HepG2 (cell line): ENCODE data around the gene STMN3. TPM values are rescaled to one million over a fixed set of nuclear protein-coding genes. Genes with fewer than 3 reads are reported as not detected.
"Not testable (repeated sequence)": the region's sequence is repeated elsewhere in the genome, so short reads cannot be mapped to it uniquely, and the experiment has no call there.

Experiments
- ATAC-seq: fragments of 200-7000 bp; cut with Tn5 transposase; 3 replicates; pipeline ENCODE4 v1.9.1; 2020; ENCODE audit warnings: mild to moderate bottlenecking, moderate library complexity
- BruUV-seq: library from RNA; stranded (reverse); fragments of 400-500 nt; replicated peaks from 2 replicates; lab custom pipeline; 2021; lab: Mats Ljungman, UMichigan
- CTCF ChIA-PET: fragments of 300-600 bp; formaldehyde crosslinking; extraction: SDS; loops from one replicate; lab custom pipeline; 2021; ENCODE audit warnings: low total read pairs, inconsistent platforms, low intra/inter-chr PET ratio; lab: Yijun Ruan, JAX
- POLR2A ChIA-PET: fragments of 350-600 bp; sonication (Branson Sonifier 250); formaldehyde crosslinking; loops from one replicate; lab custom pipeline; 2020; ENCODE audit warnings: antibody characterized with exemption, inconsistent platforms; lab: Yijun Ruan, JAX
- DNase-seq: peaks from one replicate; pipeline ENCODE4 v3.0.0-alpha.2; 2015; ENCODE audit warnings: low spot score
- FAIRE-seq: peaks from 3 replicates; lab custom pipeline; 2011; peaks lifted over from hg19 to GRCh38; lab: Jason Lieb, UNC
- H2AFZ ChIP-seq: one replicate; pipeline ENCODE4 v1.6.1; 2011; ENCODE audit warnings: low read length, inconsistent platforms
- H3K27ac ChIP-seq: fragments of 300-600 bp; 3 replicates; pipeline ENCODE4 v1.8.0; 2011; ENCODE audit warnings: mixed run types, mild to moderate bottlenecking, mixed read lengths, low read length, inconsistent platforms; ENCODE audit not compliant: insufficient read depth; ENCODE audit errors: extremely low read length
- H3K27me3 ChIP-seq, 2 experiments: fragments of 200-600 bp in 1 of 2; 2 replicates in 1 of 2; 3 replicates in 1 of 2; pipeline versions ENCODE4 v1.6.0 to v1.8.0; 2011; ENCODE audit warnings: low read length in 2 of 2, mild to moderate bottlenecking in 2 of 2, moderate library complexity in 2 of 2, inconsistent platforms in 1 of 2; ENCODE audit not compliant: insufficient read depth in 2 of 2, control insufficient read depth in 1 of 2
- H3K36me3 ChIP-seq, 2 experiments: fragments of 200-600 bp in 1 of 2; replicated peaks in 1 of 2; 2 replicates in 1 of 2; 3 replicates in 1 of 2; pipeline versions ENCODE4 v1.5.1 to v1.8.0; 2011; ENCODE audit warnings: low read length in 2 of 2, inconsistent platforms in 1 of 2; ENCODE audit not compliant: insufficient read depth in 2 of 2, control insufficient read depth in 1 of 2
- H3K4me1 ChIP-seq: 2 replicates; pipeline ENCODE4 v1.5.1; 2012; ENCODE audit warnings: low read length, inconsistent platforms; ENCODE audit not compliant: insufficient read depth
- H3K4me2 ChIP-seq: 2 replicates; pipeline ENCODE4 v1.6.0; 2011; ENCODE audit warnings: low read depth, low read length, inconsistent platforms
- H3K4me3 ChIP-seq, 3 experiments: fragments of 200-600 bp in 1 of 3; sonication (generic), shearing (Covaris generic) in 1 of 3; replicated peaks in 1 of 3; 2 replicates each; pipeline ENCODE4 v1.5.1; 2011 to 2016; ENCODE audit warnings: low read length in 3 of 3, inconsistent platforms in 2 of 3, low read depth in 2 of 3, mild to moderate bottlenecking in 2 of 3, control low read depth in 1 of 3, mixed read lengths in 1 of 3; ENCODE audit not compliant: insufficient read depth in 1 of 3
- H3K79me2 ChIP-seq: one replicate; pipeline ENCODE4 v1.6.1; 2011; ENCODE audit warnings: low read length, inconsistent platforms; ENCODE audit not compliant: insufficient read depth
- H3K9ac ChIP-seq: 2 replicates; pipeline ENCODE4 v1.6.0; 2011; ENCODE audit warnings: mild to moderate bottlenecking, low read depth, low read length, inconsistent platforms; ENCODE audit not compliant: insufficient read depth
- H3K9me3 ChIP-seq: 2 replicates; pipeline ENCODE4 v1.5.1; 2012; ENCODE audit warnings: mild to moderate bottlenecking, low read length
- H4K20me1 ChIP-seq: 2 replicates; pipeline ENCODE4 v1.6.0; 2011; ENCODE audit warnings: inconsistent platforms, mild to moderate bottlenecking, low read length, moderate library complexity; ENCODE audit not compliant: insufficient read depth
- CTCF ChIP-seq: sonication (generic); formaldehyde crosslinking; IDR thresholded peaks from 2 replicates; pipeline ENCODE4 v1.5.0; 2020; ENCODE audit warnings: mild to moderate bottlenecking, missing genetic modification reagents, moderate library complexity
- RAD21 ChIP-seq: fragments of 450-650 bp; formaldehyde crosslinking; IDR thresholded peaks from 2 replicates; pipeline ENCODE4 v1.5.0; 2020; ENCODE audit warnings: mild to moderate bottlenecking
- STAG1 ChIP-seq: sonication (generic); formaldehyde crosslinking; IDR thresholded peaks from 2 replicates; pipeline ENCODE4 v1.4.0; 2020; ENCODE audit warnings: missing genetic modification reagents
- ZBTB33 ChIP-seq: sonication (generic); formaldehyde crosslinking; IDR thresholded peaks from 2 replicates; pipeline ENCODE4 v1.4.0; 2020; ENCODE audit warnings: missing genetic modification reagents
- WGBS: methylation state at CpG from one replicate; pipeline ENCODE4 v1.1.6; 2017; ENCODE audit warnings: low lambda C conversion rate; 5-methylcytosine and 5-hydroxymethylcytosine counted together
- in situ Hi-C: cut with HindIII; loops from 2 replicates; pipeline ENCODE4 v1.10.0; 2017; ENCODE audit warnings: low pct_unique_long_range_greater_than_20kb; ENCODE audit not compliant: extremely low pct_ligation_motif_present
- intact Hi-C: fragments of 100-400 bp; cut with micrococcal nuclease; formaldehyde crosslinking; loops from one replicate; pipeline ENCODE4 v1.10.0; 2022; ENCODE audit not compliant: unreplicated experiment
- polyA plus RNA-seq, 8 experiments: library from polyadenylated mRNA; depleted of rRNA in 3 of 8; stranded (reverse) in 7 of 8; unstranded in 1 of 8; fragments of >200 nt; fragmentation: Illumina TruSeq in 4 of 8; extraction: Trizol in 4 of 8; gene quantifications; 2 replicates each; pipeline versions ENCODE4 v1.2.1 to v1.2.3, GENCODE V29; 2011 to 2016; ENCODE audit warnings: low read depth in 4 of 8, missing spikeins in 1 of 8, mixed read lengths in 1 of 8; ENCODE audit not compliant: insufficient read depth in 1 of 8
- total RNA-seq, 5 experiments: library from RNA; depleted of rRNA; stranded (reverse); fragments of >200 nt; fragmentation: Illumina TruSeq; extraction: Trizol; gene quantifications; 2 replicates each; pipeline ENCODE4 v1.2.3, GENCODE V29; 2016; ENCODE audit warnings: low read depth in 1 of 5

The STMN3 gene
- total and polyA plus RNA-seq, 2 of the 13 experiments (the other 11 are each of a cell fraction or from before 2014, with no cell fraction given) = 21.0 to 48.3 TPM

- CTCF ChIA-PET, H3K4me2 ChIP-seq, H3K79me2 ChIP-seq, intact Hi-C loops, H3K9ac ChIP-seq, H4K20me1 ChIP-seq, FAIRE-seq, in situ Hi-C loops, H3K4me3 ChIP-seq, H3K27me3 ChIP-seq, DNase-seq, H3K9me3 ChIP-seq, H3K27ac ChIP-seq, BruUV-seq, POLR2A ChIA-PET, H2AFZ ChIP-seq, ATAC-seq, H3K4me1 ChIP-seq: not testable (repeated sequence)
- WGBS = 96% methylated on average over 18 of the region's 18 CpGs
- TF ChIP-seq ZBTB33 (CRISPR knock-in tag) = peak; percentile 99
- peak; percentile 48 for TF ChIP-seq STAG1 (CRISPR knock-in tag)
- TF ChIP-seq CTCF (CRISPR knock-in tag) = 0 out of 2 replicates have a peak, but pooled peaks have one; percentile 37
- 0 out of 2 replicates have a peak, but pooled peaks have one; percentile 28 for TF ChIP-seq RAD21
- H3K36me3 ChIP-seq = peaks cover 19 to 47% of the 10 kb centered on the region in 2 experiments
These were observed 39.2 kb downstream of the STMN3 start for GRCh38 chr20:63613863-63614594.
